Activated gamma-delta T cell treated with anti-CD3 and anti-CD28 coated beads, Interleukin-2, amount 50 U/mL, for 16 hours (primary cell): ENCODE results near the gene ALDOA.

Source experiments
- DNase-seq: peaks from one replicate; pipeline ENCODE4 v3.0.0-alpha.2; 2020; ENCODE audit warnings: low read depth

ALDOA gene

GRCh38 chr16:30041841-30042240 lies 23.7 kb upstream of the ALDOA start:
- no peak for DNase-seq

- DNase-seq, result no peak
These were observed 19.4 kb upstream of the ALDOA start for GRCh38 chr16:30046178-30046577.

GRCh38 chr16:30046588-30046987 lies 19.0 kb upstream of the ALDOA start:
- no peak for DNase-seq

- DNase-seq, result no peak
These were observed 15.7 kb upstream of the ALDOA start for GRCh38 chr16:30049871-30050270.

GRCh38 chr16:30051518-30051917 lies 14.0 kb upstream of the ALDOA start:
- DNase-seq, result no peak

GRCh38 chr16:30052671-30053372 lies 12.7 kb upstream of the ALDOA start:
- peak; percentile 82 for DNase-seq

- no peak for DNase-seq
These were observed 12.1 kb upstream of the ALDOA start for GRCh38 chr16:30053376-30054015.

- DNase-seq, result no peak
These were observed 11.1 kb upstream of the ALDOA start for GRCh38 chr16:30054451-30054850.

- DNase-seq, result no peak
These were observed 10.5 kb upstream of the ALDOA start for GRCh38 chr16:30054959-30055553.

- no peak for DNase-seq
These were observed 5.2 kb upstream of the ALDOA start for GRCh38 chr16:30060346-30060745.

- DNase-seq, result no peak
These were observed 4.6 kb upstream of the ALDOA start for GRCh38 chr16:30060836-30061554.

- DNase-seq, result no peak
These were observed 2.2 kb upstream of the ALDOA start for GRCh38 chr16:30063278-30063892.

- DNase-seq, result peak; percentile 52
These were observed 1.4 kb upstream of the ALDOA start for GRCh38 chr16:30063893-30064728.

GRCh38 chr16:30064729-30065101 lies 845 bp upstream of the ALDOA start:
- DNase-seq, result no peak

GRCh38 chr16:30065943-30066760 lies 592 bp downstream of the ALDOA start:
- DNase-seq, result no peak

- DNase-seq, result no peak
These were observed 1.4 kb downstream of the ALDOA start for GRCh38 chr16:30066761-30067583.

- no peak for DNase-seq
These were observed 2.0 kb downstream of the ALDOA start for GRCh38 chr16:30067584-30067916.

- no peak for DNase-seq
These were observed 2.8 kb downstream of the ALDOA start for GRCh38 chr16:30068333-30068732.

- peak; percentile 26 for DNase-seq
These were observed 3.4 kb downstream of the ALDOA start for GRCh38 chr16:30068750-30069610.
